HFFc6 (cell line): Measurements from ENCODE around the gene CAPN11. TPM values are rescaled to one million over a fixed set of nuclear protein-coding genes. Genes with fewer than 3 reads are reported as not detected.
A peak's percentile ranks its signal among the peaks of the same experiment; 100 is the strongest.

Experiments used
- DNase-seq: peaks from one replicate; pipeline ENCODE4 v3.0.0-alpha.2; 2018
- H3K27ac Mint-ChIP-seq: 2 replicates; pipeline ENCODE4 v1.8.0; 2020; ENCODE audit warnings: mild to moderate bottlenecking, mixed read lengths
- H3K27me3 Mint-ChIP-seq: 2 replicates; pipeline ENCODE4 v1.8.0; 2021; ENCODE audit warnings: mild to moderate bottlenecking, moderate library complexity, mixed read lengths; ENCODE audit not compliant: insufficient read depth
- H3K36me3 Mint-ChIP-seq: 2 replicates; pipeline ENCODE4 v1.8.0; 2021; ENCODE audit warnings: low read depth, mixed read lengths
- H3K4me1 Mint-ChIP-seq: 2 replicates; pipeline ENCODE4 v1.8.0; 2020; ENCODE audit warnings: low read depth, mixed read lengths
- H3K4me3 Mint-ChIP-seq: 2 replicates; pipeline ENCODE4 v1.8.0; 2020; ENCODE audit warnings: mild to moderate bottlenecking, moderate library complexity, mixed read lengths
- H3K9me3 Mint-ChIP-seq: 2 replicates; pipeline ENCODE4 v1.8.0; 2020; ENCODE audit warnings: mild to moderate bottlenecking, mixed read lengths
- total RNA-seq, 6 experiments: library from RNA; stranded (reverse); fragmentation: NEBNext Ultra II Directional; extraction: Animal tissue kit (Norgen Biotek cat#: 25700); gene quantifications; 2 replicates in 1 of 6; 3 replicates in 5 of 6; pipeline ENCODE4 v1.2.3, GENCODE V29; 2021
- TF ChIP-seq, protein P1 (sequence below): fragments of 200-600 bp; sonication (generic); IDR thresholded peaks from 2 replicates; pipeline ENCODE4 v1.5.0; 2021; ENCODE audit warnings: antibody characterized with exemption, mild to moderate bottlenecking

CAPN11 gene
- total RNA-seq, 6 experiments from 2014 or later = not detected

DNA sequence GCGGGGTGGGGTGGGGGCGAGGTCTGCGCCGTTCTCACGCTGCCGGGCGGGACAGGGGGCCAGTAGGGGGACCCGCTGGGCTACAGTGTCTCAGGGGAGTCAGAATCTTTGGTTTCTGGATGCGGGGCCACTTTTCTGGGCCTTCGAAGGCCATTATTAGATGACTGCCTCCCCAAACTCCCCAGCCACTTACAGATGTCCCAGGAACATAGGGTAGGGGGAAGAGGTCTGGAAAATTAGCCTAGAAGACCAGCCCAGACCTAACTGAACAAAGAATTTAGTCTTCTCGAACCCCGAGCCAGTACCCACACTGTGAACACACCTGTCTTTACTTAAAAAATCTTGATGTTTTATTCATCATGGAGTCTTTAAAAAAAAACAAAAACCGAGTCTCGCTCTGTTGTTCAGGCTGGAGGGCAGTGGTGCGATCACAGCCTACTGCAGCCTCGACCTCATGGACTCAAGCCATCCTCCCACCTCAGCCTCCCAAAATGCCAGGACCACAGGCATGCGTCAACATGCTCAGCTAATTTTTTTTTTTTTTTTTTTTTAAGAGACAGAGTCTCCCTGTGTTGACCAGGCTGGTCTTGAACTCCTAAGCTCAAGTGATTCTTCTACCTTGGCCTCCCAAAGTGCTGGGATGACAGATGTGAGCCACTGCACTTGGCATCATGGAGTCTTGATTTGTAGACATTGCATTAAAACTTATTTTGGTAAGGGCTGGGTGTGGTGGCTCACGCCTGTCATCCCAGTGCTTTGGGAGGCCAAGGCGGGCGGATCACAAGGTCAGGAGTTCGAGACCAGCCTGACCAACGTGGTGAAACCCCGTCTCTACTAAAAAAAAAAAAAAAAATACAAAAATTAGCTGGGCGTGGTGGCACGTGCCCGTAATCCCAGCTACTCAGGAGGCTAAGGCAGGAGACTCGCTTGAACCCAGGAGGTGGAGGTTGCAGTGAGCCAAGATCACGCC, 61.5 kb downstream of the CAPN11 start:
- Mint-ChIP-seq H3K27ac (no peak overlapping the region), H3K9me3 (no peaks in the 10 kb centered on the region), H3K36me3 (no peaks in the 10 kb centered on the region), H3K27me3 (peaks cover 2% of the 10 kb centered on the region; the same call in 1 of the 2 replicates), H3K4me1 (peaks cover 40% of the 10 kb centered on the region), H3K4me3 (peak overlapping the region; percentile 80; the same call in 1 of the 2 replicates)
- TF ChIP-seq, protein P1, sequence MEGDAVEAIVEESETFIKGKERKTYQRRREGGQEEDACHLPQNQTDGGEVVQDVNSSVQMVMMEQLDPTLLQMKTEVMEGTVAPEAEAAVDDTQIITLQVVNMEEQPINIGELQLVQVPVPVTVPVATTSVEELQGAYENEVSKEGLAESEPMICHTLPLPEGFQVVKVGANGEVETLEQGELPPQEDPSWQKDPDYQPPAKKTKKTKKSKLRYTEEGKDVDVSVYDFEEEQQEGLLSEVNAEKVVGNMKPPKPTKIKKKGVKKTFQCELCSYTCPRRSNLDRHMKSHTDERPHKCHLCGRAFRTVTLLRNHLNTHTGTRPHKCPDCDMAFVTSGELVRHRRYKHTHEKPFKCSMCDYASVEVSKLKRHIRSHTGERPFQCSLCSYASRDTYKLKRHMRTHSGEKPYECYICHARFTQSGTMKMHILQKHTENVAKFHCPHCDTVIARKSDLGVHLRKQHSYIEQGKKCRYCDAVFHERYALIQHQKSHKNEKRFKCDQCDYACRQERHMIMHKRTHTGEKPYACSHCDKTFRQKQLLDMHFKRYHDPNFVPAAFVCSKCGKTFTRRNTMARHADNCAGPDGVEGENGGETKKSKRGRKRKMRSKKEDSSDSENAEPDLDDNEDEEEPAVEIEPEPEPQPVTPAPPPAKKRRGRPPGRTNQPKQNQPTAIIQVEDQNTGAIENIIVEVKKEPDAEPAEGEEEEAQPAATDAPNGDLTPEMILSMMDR = no peak
- DNase-seq = no peak

DNA sequence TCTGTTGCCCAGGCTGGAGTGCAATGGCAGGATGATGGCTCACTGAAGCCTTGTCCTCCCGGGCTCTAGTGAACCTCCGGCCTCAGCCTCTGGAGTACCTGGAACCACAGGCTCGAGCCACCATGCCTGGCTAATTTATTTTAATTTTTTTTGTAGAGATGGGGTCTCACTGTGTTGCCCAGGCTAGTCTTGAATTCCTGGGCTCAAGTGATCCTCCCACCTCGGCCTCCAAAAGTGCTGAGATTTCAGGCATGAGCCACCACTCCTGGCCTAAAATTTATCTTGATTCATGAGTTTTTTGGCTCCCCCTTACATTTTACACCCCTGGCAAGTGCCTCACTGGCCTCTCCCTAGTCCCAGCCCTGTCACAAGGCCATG, 62.3 kb downstream of the CAPN11 start:
- no peak for DNase-seq
- TF ChIP-seq, protein P1 = no peak
- H3K27me3 Mint-ChIP-seq = peaks cover 2% of the 10 kb centered on the region; the same call in 1 of the 2 replicates
- H3K9me3 Mint-ChIP-seq = no peaks in the 10 kb centered on the region
- H3K4me1 Mint-ChIP-seq = peaks cover 40% of the 10 kb centered on the region
- H3K4me3 Mint-ChIP-seq = peak overlapping the region; percentile 18; the same call in 1 of the 2 replicates
- H3K36me3 Mint-ChIP-seq = no peaks in the 10 kb centered on the region
- peak overlapping the region; percentile 76 for H3K27ac Mint-ChIP-seq

DNA sequence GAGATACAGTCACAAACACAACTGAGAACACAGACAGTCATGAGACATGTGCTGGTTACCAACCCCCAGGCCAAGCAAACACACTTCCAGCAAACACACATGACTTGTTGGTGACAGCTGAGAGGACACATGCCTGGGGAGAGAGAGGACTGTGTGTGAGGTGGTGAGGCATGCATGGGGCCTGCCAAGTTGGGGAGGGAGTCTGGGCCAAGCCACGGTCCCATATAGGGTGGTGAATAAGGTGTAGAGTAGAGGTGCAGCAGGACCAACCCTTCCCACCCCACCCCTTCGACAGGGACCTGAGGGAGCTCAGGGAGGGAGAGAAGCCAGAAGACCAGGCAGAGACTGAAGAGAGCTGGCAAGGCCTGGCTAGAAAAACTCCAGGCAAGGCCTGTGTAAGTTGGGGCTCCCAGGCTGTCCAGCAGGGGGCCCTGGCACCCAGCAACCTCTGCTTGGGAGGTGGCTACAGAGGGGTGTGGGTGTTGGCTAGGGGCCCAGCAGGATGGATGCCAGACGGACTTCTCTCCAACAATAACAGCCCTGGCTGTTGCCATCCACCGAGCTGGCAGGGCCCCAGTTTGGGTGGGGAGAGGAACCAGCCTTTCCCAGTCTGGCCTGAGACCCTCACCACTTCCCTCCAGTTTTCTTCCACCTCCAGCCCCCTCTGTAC, 62.8 kb downstream of the CAPN11 start:
- Mint-ChIP-seq H3K4me1 (peaks cover 40% of the 10 kb centered on the region), H3K27ac (peak overlapping the region; percentile 76)
- DNase-seq = peak; percentile 75

DNA sequence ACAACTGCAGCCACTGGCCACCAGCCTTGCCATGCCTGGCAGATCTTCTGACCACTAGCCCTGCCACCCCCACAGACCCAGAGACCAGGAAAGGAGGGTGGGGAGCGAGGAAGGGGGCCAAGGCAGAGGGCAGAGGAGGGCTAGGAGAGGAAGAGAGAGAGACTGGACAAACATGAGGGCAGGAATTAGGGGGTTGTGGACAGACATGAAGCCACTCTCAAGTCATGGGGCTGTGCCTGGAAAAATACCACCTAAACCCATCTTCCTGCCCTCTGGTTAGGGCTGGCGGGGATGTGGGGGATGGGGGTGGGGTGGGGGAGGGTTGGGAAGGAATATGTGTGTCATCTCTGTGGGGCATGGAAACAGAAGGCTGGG, 63.3 kb downstream of the CAPN11 start:
- peaks cover 2% of the 10 kb centered on the region; the same call in 1 of the 2 replicates for H3K27me3 Mint-ChIP-seq
- H3K36me3 Mint-ChIP-seq = no peaks in the 10 kb centered on the region
- peak overlapping the region; percentile 64 for H3K27ac Mint-ChIP-seq
- H3K4me1 Mint-ChIP-seq = peaks cover 40% of the 10 kb centered on the region
- H3K9me3 Mint-ChIP-seq = no peaks in the 10 kb centered on the region
- DNase-seq = no peak
- TF ChIP-seq, protein P1 = no peak
- H3K4me3 Mint-ChIP-seq = no peak overlapping the region; the same call in 1 of the 2 replicates

More for the DNA sequence above, 62.8 kb downstream of the CAPN11 start:
- no peaks in the 10 kb centered on the region for H3K9me3 Mint-ChIP-seq
- peaks cover 2% of the 10 kb centered on the region; the same call in 1 of the 2 replicates for H3K27me3 Mint-ChIP-seq
- H3K4me3 Mint-ChIP-seq = peak overlapping the region; percentile 18; the same call in 1 of the 2 replicates
- TF ChIP-seq, protein P1 = peak; percentile 88
- H3K36me3 Mint-ChIP-seq = no peaks in the 10 kb centered on the region

DNA sequence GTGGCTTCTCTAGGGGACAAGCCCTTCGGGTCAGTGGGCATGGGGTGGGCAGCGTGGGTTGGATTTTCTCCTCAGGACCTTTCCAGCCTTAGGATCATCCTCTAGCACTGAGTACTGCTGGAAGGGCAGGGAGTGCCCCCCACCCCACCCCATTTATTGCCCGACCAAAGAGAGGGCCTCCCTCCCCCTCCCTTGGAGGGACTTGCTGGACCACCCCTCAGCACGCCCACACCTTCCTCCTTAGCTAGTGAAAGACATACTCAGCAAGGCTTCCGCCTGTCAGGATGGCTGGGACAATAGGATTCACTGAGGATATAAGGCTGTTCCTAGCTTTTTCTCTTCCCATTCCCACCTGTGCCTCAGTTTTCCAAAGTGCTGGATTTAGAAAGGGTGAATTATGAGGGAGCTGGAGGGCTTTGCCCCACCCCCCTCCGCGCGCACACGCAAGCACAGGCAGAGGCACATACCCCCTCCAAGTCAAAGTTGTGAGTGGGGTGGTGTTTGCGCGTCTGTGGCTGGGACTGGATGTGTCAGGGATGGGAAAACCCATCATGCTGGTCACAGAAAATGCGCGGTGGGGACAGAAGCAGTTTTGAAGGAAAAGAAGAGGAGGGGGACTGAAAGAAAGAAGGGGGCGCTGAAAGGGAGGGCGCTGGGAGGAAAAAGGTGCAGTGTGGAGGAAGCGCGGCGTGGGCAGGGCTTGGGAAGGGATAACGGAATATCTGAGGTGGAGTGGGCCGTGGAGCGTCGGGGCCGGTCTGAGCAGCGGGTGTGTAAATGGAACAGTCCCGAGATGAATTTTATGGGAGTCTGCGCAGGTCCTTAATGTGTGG, 64.1 kb downstream of the CAPN11 start:
- TF ChIP-seq, protein P1 = no peak
- Mint-ChIP-seq H3K4me1 (peaks cover 44% of the 10 kb centered on the region), H3K27ac (peak overlapping the region; percentile 40; the same call in 1 of the 2 replicates), H3K36me3 (no peaks in the 10 kb centered on the region), H3K4me3 (peak overlapping the region; percentile 86), H3K9me3 (no peaks in the 10 kb centered on the region), H3K27me3 (no peaks in the 10 kb centered on the region; the same call in 1 of the 2 replicates)
- DNase-seq = no peak
